ENCODE measurements around the gene UACA.

DNA sequence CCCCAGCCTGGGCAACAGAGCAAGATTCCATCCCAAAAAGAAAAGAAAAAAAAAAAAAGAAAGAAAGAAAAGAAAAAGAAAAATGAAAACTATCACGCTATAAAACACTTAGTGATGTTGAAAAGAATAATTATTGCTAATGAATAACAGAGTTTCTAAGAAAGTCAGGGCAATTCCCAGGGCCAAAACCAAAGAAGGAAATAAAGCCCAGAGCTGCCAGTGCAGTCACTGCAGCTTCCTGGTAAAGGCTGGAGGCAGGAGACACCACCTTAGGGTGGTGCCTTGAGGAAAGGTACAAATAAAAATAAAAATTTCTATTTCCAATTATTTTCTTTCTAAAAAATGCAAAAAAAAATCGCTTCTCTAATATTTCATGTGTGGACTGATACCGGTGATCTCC lies 19.7 kb upstream of the UACA start:
- TF ChIP-seq, protein P1, sequence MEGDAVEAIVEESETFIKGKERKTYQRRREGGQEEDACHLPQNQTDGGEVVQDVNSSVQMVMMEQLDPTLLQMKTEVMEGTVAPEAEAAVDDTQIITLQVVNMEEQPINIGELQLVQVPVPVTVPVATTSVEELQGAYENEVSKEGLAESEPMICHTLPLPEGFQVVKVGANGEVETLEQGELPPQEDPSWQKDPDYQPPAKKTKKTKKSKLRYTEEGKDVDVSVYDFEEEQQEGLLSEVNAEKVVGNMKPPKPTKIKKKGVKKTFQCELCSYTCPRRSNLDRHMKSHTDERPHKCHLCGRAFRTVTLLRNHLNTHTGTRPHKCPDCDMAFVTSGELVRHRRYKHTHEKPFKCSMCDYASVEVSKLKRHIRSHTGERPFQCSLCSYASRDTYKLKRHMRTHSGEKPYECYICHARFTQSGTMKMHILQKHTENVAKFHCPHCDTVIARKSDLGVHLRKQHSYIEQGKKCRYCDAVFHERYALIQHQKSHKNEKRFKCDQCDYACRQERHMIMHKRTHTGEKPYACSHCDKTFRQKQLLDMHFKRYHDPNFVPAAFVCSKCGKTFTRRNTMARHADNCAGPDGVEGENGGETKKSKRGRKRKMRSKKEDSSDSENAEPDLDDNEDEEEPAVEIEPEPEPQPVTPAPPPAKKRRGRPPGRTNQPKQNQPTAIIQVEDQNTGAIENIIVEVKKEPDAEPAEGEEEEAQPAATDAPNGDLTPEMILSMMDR (optimal IDR thresholded peaks at IDR 0.05 in 1 of 3, IDR thresholded peaks at IDR 0.05 in 1 of 3, conservative IDR thresholded peaks at IDR 0.05 in 1 of 3; ENCODE audit: extremely low read depth in 1 of 3, insufficient read depth in 2 of 3, low read length in 3 of 3) = no peak
- TF ChIP-seq EZH2 (IDR thresholded peaks at IDR 0.05; ENCODE audit: low read length) = no peak
